CD1c-positive myeloid dendritic cell (primary cell): ENCODE measurements around the gene GLP1R.

Experiments used
- DNase-seq: peaks from one replicate; pipeline ENCODE4 v3.0.0-alpha.2; 2016; ENCODE audit errors: extremely low spot score

Gene GLP1R

DNA sequence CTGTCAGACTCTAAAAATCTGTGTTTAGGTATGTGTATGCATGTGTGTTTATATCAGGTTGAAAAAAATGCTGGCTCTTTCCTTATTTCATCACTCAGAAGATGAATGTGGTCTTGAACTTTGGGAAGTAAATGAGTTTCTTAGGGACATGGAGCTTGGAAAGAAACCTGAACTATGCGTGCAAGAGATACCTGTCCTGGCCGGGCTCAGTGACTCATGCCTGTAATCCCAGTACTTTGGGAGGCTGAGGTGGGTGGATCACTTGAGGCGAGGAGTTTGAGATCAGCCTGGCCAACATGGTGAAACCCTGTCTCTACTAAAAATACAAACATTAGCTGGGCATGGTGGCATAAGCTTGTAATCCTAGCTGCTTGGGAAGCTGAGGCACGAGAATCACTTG, 4.4 kb upstream of the GLP1R start:
- DNase-seq: no peak

GRCh38 chr6:39047434-39048327, 900 bp upstream of the GLP1R start:
- no peak for DNase-seq

DNA sequence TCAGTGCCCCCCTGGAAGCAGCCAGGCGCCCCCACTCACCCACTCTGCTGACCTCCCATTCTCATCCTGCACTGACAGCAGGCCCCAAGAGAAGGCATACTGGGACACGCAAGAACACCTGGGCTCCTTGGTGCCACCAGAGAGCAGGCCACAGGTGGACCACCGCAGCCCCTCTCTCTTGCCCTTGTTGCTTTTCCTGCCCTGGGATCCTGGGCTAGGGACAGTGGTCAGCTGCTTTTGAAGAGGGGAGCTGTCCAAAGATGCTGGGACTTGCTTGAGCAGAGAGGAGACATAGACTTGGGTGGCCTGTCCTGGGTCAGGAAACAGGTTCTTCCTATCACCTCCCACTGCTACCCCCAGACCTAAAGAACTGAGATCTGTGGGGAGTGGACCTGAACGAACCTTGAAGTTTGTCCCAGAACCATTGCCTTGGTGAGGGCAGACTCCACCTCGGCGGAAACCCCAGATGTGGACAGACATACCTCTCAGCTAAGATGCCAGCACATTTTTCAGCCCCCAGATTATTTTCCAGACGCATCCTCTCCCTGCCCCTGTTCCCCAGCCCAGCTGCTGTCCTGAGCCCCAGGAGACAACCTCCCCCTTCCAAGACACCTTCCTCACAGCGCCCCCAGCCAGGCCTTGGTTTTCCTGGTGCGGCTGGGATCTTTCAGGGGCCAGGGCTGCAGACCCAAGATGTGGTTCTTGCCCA, 1.1 kb downstream of the GLP1R start:
- DNase-seq: no peak

DNA sequence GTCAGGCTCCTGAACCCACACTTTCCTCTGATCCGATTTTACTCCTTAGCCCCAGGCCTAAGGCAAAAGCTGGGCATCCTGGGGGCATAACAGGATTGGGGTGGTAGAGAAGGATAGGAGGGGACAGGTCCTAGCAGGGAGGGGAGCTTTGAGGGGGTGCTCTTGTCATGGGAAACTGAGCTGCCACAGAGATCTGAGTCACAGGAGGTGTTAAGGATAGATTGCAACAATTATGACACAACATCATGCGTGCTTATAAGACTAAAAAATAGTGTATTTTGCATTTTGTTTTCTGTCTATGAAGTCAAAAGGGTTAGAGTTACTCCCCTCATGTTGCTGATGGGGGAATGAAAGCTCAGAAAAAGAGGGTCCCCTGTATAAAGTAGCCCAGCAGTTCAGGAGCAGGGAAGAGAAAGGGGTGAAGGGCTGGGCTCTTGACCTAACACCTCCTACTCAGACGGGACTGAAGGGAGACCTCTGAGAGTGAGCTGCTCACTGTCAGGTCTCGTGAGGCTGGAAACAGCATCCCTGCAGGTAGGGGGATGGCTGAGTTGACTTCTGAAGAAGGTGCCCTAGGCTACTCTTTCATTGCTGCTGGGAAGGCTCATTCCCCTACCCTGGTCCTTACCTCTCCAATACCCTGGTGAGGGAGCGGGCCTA, 2.0 kb downstream of the GLP1R start:
- no peak for DNase-seq

DNA sequence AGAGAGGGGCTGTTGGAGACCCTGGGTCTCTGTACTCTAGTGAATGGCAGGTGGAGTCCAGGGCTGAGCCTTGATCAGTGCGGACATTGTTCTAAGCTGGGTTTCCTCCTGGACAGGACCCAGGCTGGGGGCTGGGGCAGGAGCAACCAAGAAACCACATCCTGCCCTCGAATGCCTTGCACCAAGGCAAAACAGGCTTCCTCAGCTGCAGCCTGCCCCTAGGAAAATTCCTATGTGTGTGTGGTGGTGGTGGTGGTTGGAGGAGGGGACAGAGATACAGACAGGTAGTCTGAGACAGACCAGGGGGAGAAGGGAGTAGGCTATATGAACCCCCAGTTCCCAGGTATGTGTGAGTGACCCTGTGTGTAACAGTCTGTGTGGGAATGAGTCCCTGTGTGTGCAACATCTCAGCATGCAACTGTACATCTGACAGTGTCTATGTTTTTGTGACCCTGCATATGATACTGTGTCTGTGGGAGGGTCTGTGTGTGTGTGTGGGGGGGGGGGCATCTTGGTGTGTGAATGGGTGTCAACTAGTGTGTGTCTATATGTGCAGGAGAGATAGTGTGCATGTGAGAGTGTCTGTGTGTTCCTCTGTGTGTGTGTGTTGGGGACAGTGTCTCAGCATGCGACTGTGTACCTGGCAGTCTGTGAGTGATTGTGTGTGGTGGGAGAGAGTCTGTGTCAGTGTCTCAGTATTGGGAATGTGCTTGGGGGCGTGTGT, 3.0 kb downstream of the GLP1R start:
- DNase-seq: no peak

DNA sequence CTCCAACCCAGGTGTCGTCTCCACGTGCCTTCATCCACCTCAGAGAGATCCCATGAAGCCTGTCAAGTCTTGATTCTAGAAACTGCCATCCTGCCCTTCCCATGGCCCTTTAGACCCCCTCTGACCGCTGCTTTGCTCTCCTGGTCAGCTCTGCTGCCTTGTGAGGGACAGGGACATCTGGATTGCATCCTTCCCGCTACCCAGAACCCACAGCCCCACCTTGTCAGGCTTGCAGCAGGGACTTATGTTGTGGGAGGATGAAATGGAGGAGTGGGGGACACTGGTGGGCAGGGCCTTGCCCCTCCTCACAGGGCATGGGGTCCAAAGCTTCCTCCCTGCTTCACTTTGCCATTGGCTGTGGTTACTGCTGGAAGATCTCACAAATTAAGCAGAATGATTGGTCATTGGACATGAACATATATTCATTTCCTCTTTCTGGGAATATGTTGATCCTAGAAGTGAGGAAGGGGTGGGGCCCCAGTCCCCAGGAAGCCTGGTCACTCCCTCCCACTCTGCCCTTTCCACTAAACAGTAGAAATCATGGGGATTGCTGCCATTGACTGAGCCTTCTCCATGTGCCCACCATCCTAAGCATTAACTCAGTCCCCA, 4.5 kb downstream of the GLP1R start:
- peak; percentile 55 for DNase-seq

DNA sequence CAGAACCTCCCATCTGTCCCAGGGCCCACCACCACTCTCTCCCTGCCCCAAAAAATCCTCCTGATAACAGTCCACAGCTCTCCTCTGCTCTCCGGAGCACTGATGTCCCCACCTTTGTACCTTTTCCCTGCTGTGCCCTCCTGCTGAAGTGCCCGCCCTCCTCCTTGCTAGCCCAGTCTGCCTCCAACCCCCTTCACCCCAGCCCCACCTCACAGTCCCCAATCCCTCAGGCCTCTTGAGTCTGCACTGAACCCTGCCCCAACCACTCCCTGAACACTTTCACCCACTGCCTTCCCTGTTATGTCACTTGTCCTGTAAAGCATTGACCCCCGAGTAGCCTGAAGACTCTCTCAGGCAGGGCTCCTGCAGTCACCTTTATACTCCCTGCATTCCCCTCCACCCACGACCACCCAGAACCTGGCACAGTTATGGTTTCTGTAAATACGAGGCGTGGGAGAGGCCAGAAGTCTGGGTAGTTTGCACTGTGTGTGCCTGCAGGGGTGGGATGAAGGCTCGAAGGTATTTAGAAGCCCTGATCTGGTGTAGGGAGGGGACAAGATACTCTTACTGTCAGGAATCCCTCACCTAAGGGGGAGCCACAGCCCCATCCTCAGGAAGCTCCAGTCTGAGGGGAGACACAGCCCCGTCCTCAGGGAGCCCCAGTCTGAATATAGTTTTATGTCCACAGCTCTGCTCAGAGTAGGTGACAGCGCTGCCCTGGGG, 5.4 kb downstream of the GLP1R start:
- DNase-seq: no peak

GRCh38 chr6:39054577-39055142, 6.1 kb downstream of the GLP1R start:
- DNase-seq: no peak

- no peak for DNase-seq
These were observed 7.1 kb downstream of the GLP1R start for GRCh38 chr6:39055661-39056060.

DNA sequence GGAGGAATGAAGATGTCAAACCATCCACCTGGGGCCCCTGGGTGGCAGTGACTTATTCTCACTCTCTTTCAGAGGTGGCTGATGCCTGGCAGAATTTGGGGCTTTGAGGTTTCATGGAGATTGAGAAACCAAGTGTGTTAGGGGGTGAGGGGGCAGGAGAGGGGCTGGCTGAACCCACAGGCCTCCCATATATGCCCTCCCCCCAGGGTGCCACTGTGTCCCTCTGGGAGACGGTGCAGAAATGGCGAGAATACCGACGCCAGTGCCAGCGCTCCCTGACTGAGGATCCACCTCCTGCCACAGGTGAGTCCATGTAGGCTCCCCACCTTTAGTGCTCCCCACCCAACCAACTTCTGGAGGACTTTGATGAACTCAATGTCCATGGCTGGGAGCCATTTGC, 7.6 kb downstream of the GLP1R start:
- DNase-seq: no peak

DNA sequence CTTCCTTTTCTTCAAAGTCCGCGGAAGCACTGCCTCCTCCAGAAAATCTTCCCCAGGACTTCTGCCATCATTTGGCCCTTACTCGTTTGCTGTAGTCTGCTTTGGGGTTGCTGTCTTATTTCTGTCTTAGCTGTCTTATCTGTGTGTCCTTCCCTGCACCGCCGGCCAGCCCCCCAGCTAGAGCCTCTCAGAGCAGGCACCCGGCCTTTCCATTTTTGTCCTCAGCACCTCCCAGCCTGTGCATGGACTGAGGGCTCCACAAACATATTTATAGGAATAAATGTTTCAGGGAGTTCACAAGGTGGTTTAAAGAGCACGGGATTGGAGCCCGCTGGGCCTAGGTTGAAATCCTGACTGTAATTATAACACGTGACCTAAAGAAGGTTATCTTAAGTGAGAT, 8.1 kb downstream of the GLP1R start:
- no peak for DNase-seq

GRCh38 chr6:39057251-39058155, 8.9 kb downstream of the GLP1R start:
- DNase-seq: no peak

DNA sequence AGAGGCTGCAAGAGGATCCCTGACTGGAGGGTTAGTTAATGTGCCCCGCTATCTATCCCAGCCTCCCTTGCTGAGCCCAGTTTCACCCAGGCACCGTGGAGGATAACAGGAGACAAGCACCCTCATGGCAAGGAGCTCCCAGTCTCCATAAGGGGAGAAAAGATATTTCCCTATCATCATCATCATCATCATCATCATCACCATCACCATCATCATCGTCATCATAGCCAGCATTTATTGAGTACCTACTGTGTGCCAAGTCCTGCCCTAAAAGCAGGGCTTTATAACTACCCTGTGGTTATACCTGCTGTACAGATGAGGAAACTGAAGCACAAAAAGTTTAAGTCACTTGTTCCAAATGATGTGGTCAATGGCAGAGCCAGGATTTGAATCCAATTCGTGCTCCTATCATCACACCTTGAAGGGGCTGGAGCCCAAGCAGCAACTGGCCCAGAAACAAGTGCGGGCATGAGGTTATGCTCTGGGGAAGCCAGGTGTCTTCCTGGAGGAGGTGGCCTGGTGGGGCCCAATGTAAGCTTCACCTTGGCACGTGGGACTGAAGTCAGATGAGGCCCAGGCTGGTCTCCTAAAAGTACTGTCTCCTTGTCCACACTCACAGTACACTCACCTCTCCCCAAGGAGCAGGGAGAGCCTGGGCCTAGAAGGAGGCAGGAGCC, 10.0 kb downstream of the GLP1R start:
- DNase-seq: no peak

DNA sequence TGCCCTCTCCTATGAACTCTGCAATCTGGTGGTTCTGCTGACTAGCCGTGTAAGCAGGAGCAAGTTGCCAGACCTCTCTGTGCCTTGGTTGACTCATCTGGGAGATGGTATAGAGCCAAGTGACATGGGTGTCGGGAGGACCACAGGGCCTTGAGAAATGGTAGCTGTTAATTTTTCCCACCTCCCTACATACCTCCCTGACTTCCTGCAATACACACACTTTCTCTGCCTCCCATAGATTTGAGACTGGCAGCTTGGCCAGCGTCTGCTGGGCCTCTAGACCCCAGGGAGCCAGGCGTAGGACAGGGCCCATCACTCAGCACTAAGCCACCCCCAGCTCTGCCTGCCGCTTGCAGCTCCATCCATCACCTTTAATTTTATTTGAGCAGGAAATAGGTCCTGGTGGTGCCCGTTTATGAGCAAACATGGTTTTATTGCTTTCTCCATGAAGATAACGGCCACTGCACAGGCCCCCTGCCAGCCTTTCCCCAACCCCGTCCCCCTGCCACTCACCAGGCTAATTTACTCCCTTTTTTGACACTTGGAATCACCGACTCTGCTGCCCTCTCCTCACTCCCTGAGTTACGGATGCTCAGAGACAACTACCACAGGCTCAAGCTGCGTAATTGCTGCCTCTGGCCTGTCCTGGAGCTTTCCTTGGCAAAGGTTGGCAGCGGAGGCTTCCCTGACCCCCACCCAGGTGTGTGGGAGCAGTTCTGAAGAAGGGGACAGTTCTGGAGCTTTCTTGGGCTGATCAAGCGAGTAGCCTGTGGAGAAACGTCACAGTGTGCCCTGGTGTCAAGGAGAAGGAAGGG, 11.1 kb downstream of the GLP1R start:
- no peak for DNase-seq

DNA sequence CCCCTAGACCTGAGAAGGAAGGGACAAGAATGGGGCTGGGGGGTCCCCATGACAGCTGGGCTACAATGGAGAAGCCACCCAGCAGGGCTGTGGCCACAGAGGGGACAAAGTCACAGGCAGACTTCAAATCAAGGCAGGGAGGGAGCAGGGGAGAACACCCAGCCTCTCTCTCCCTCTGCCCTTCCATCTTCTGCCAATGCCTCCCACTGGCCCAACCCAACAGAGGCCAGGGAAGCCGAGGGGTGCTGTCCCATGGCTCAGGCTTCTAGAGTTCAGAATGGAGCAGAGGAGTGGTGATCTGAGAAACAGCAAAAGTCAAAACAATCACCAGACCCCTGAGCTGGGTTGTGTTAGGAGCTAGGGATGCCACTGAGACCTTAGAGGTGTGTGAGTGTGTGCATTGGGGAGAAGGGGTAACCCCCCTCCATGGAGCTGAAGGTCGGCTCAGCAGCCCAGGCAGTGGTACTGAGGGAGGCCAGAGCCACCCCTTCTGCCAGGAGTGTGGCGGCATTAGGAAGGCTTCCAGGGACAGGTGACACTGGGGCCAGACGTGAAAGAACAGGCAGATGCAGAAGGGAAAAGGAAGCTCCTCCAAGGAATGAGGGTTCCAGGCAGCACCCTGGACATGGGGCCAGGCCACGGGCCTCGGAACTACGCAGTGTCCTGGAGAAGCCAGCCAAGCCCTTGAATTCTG, 12.0 kb downstream of the GLP1R start:
- DNase-seq: no peak

GRCh38 chr6:39061182-39061581, 12.6 kb downstream of the GLP1R start:
- no peak for DNase-seq

- no peak for DNase-seq
These were observed 13.0 kb downstream of the GLP1R start for GRCh38 chr6:39061588-39061987.
